AG09319 (cell line): ENCODE data around the gene HES4.
"Not testable (repeated sequence)": the region's sequence is repeated elsewhere in the genome, so short reads cannot be mapped to it uniquely, and the experiment has no call there.

Source experiments
- DNase-seq: peaks from one replicate; pipeline ENCODE4 v3.0.0-alpha.2; 2010; ENCODE audit warnings: low read depth; ENCODE audit errors: extremely low read depth
- CTCF ChIP-seq: IDR thresholded peaks from 2 replicates; pipeline ENCODE4 v1.5.1; 2011; ENCODE audit warnings: low read depth, mild to moderate bottlenecking, inconsistent platforms, low read length, moderate library complexity

The HES4 gene

GRCh38 chr1:997993-998744 is 1.7 kb downstream of the HES4 start:
- DNase-seq, result no peak
- TF ChIP-seq CTCF, result no peak

GRCh38 chr1:997713-997992 is 2.2 kb downstream of the HES4 start:
- no peak for DNase-seq
- TF ChIP-seq CTCF, result no peak

GRCh38 chr1:996851-997712 is 2.8 kb downstream of the HES4 start:
- DNase-seq, result no peak
- no peak for TF ChIP-seq CTCF

GRCh38 chr1:995665-996633 is 3.9 kb downstream of the HES4 start:
- TF ChIP-seq CTCF, result no peak
- DNase-seq, result no peak

GRCh38 chr1:994546-994945 is 5.4 kb downstream of the HES4 start:
- DNase-seq, result not testable (repeated sequence)

GRCh38 chr1:993379-993995 is 6.4 kb downstream of the HES4 start:
- no peak for TF ChIP-seq CTCF

GRCh38 chr1:992362-992761 is 7.5 kb downstream of the HES4 start:
- no peak for TF ChIP-seq CTCF
- no peak for DNase-seq

More at GRCh38 chr1:993379-993995, 6.4 kb downstream of the HES4 start:
- no peak for DNase-seq
